Activated naive CD8-positive, alpha-beta T cell treated with anti-CD3 and anti-CD28 coated beads, Interleukin-2, amount 10 ng/mL, durations not matched to agents 7 days and 5 days (primary cell): ENCODE results near the gene TSC22D1. TPM values are rescaled to one million over a fixed set of nuclear protein-coding genes. Genes with fewer than 3 reads are reported as not detected.

Experiments used
- ATAC-seq: fragments of 150-1000 bp; cut with Tn5 transposase; one replicate; pipeline ENCODE4 v1.10.0; 2021; ENCODE audit warnings: low read depth, moderate library complexity
- POLR2A ChIA-PET: fragments of 350-600 bp; sonication (Branson Sonifier 250); formaldehyde crosslinking; loops from one replicate; lab custom pipeline; 2021; ENCODE audit warnings: antibody characterized with exemption; lab: Charles Lee
- DNase-seq: peaks from one replicate; pipeline ENCODE4 v3.0.0; 2021
- H3K27ac Mint-ChIP-seq: one replicate; pipeline ENCODE4 v1.8.0; 2022; ENCODE audit warnings: mild to moderate bottlenecking, mixed read lengths
- H3K27me3 Mint-ChIP-seq: one replicate; pipeline ENCODE4 v1.8.0; 2022; ENCODE audit warnings: mild to moderate bottlenecking, moderate library complexity, mixed read lengths
- H3K36me3 Mint-ChIP-seq: one replicate; pipeline ENCODE4 v1.8.0; 2021; ENCODE audit warnings: mild to moderate bottlenecking, mixed read lengths
- H3K4me1 Mint-ChIP-seq: one replicate; pipeline ENCODE4 v1.8.0; 2021; ENCODE audit warnings: mixed read lengths
- H3K4me3 Mint-ChIP-seq: one replicate; pipeline ENCODE4 v1.8.0; 2022; ENCODE audit warnings: mild to moderate bottlenecking, moderate library complexity, mixed read lengths
- H3K9me3 Mint-ChIP-seq: one replicate; pipeline ENCODE4 v1.8.0; 2021; ENCODE audit warnings: mixed read lengths
- total RNA-seq, 2 experiments: library from RNA; stranded (reverse); gene quantifications; one replicate each; pipeline ENCODE4 v1.2.3, GENCODE V29; 2021

TSC22D1 gene
- total RNA-seq, 2 experiments from 2014 or later, result 21.8 to 27.0 TPM

GRCh38 chr13:44435142-44435918 lies 140.8 kb downstream of the TSC22D1 start:
- Mint-ChIP-seq H3K4me1 (peaks cover 18% of the 10 kb centered on the region), H3K27me3 (peaks cover 19% of the 10 kb centered on the region), H3K4me3 (peak overlapping the region; percentile 85), H3K9me3 (no peaks in the 10 kb centered on the region), H3K36me3 (no peaks in the 10 kb centered on the region), H3K27ac (peak overlapping the region; percentile 81)
- ATAC-seq, result peak; percentile 82
- peak; percentile 80 for DNase-seq
- POLR2A ChIA-PET, result interaction anchor here (0.9 kb wide), 1 partner anchor 294 kb away, joined by 6 read pairs; no protein-coding TSS in a partner anchor

DNA sequence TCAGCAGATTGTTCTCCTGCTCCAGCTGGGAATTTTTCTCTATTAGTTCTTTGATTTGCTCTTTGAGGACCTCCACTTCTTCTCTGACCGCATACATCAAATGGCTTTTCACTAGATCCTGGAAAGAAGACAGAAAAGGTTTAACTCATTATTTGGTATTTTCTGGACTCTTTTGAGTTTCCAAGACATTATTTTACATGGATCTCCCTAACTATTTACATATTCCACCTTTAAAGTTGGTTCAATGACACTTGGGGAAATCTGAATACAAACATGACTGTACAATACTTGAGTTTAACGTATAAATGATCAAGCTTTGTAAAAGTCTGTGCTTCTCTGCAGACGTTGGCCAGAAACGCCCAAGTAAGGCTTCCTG lies 141.4 kb downstream of the TSC22D1 start:
- no peak for DNase-seq
- H3K4me3 Mint-ChIP-seq, result peak overlapping the region; percentile 85
- POLR2A ChIA-PET, result interaction anchor here (0.9 kb wide), 1 partner anchor 293 kb away, joined by 6 read pairs; no protein-coding TSS in a partner anchor
- H3K27ac Mint-ChIP-seq, result no peak overlapping the region
- H3K36me3 Mint-ChIP-seq, result no peaks in the 10 kb centered on the region
- ATAC-seq, result no peak
- peaks cover 19% of the 10 kb centered on the region for H3K27me3 Mint-ChIP-seq
- H3K9me3 Mint-ChIP-seq, result no peaks in the 10 kb centered on the region
- peaks cover 18% of the 10 kb centered on the region for H3K4me1 Mint-ChIP-seq

DNA sequence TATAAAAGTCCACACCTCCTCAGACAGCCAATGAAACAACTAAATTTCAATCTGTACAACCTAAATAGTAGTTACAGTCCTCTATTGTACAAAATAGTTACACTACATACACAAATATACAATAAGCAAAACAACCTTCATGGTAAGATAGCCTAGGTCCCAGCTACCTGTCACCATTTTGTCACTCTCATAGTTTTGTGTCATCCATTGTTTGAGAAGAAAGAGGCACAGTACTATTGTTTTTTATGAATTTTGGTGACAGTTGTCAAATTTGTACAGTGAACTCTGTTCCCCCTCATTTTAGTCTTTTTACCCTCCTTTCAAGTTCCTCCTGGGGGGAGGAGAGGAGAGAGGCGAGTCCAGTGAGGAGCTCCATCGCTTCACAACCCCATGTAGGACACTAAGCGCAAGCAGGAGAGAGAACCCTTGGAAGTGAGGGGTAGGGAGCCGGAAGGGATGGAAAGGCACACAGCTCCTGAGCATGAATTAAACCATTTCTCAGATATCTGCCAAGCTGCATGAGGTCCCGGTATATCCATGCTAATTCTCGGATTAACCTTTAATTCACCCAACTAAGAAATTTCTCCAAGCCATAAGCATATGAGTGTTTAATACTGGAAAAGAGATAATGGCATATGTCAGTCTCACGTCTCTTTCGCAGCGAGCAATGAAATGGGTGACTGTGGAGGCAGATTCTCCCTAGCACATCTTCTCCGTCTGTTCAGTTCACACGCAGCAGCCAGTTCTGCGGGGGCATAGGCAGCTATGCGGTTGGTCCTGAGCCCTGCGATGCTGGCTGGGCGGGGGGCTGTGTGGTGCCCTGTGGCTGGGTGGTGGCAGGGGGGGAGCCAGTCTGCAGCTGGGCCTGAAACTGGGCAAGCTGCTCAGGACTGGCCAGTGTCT lies 142.0 kb downstream of the TSC22D1 start:
- Mint-ChIP-seq H3K9me3 (no peaks in the 10 kb centered on the region), H3K27me3 (peaks cover 19% of the 10 kb centered on the region), H3K27ac (no peak overlapping the region), H3K4me3 (no peak overlapping the region), H3K4me1 (peaks cover 18% of the 10 kb centered on the region), H3K36me3 (no peaks in the 10 kb centered on the region)
- DNase-seq, result no peak
- POLR2A ChIA-PET, result no interaction called here
- no peak for ATAC-seq

DNA sequence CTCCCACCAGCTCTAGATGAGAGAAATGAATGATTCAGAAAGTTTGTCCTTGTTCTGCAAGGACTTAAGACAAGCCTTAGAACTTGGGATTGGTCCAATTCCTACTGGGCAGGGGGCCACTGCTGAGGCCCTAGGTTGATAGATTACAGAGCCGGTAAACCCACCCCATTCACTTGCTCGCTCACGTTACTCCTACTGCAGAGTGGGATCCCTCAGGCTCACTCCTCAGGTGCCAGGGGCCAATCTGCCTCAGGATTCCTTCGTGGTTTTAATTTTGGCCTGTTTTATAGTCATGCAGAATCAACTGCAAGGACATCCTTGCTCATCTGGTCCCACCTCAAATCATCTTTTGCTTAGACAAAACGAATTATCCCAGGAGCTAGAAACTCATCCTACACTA lies 143.5 kb downstream of the TSC22D1 start:
- H3K36me3 Mint-ChIP-seq, result no peaks in the 10 kb centered on the region
- POLR2A ChIA-PET, result interaction anchor here (0.6 kb wide), 1 partner anchor 89 kb away, joined by 4 read pairs; no protein-coding TSS in a partner anchor
- H3K9me3 Mint-ChIP-seq, result no peaks in the 10 kb centered on the region
- H3K27ac Mint-ChIP-seq, result no peak overlapping the region
- ATAC-seq (no peak), DNase-seq (no peak)
- H3K4me1 Mint-ChIP-seq, result peaks cover 16% of the 10 kb centered on the region
- no peak overlapping the region for H3K4me3 Mint-ChIP-seq
- peaks cover 19% of the 10 kb centered on the region for H3K27me3 Mint-ChIP-seq

- Mint-ChIP-seq H3K9me3 (no peaks in the 10 kb centered on the region), H3K27me3 (peaks cover 10% of the 10 kb centered on the region), H3K4me1 (peaks cover 7% of the 10 kb centered on the region), H3K27ac (no peak overlapping the region), H3K36me3 (no peaks in the 10 kb centered on the region), H3K4me3 (no peak overlapping the region)
- no peak for DNase-seq
- POLR2A ChIA-PET, result no interaction called here
- ATAC-seq, result no peak
Measured at GRCh38 chr13:44431150-44431549, 145.0 kb downstream of the TSC22D1 start.

DNA sequence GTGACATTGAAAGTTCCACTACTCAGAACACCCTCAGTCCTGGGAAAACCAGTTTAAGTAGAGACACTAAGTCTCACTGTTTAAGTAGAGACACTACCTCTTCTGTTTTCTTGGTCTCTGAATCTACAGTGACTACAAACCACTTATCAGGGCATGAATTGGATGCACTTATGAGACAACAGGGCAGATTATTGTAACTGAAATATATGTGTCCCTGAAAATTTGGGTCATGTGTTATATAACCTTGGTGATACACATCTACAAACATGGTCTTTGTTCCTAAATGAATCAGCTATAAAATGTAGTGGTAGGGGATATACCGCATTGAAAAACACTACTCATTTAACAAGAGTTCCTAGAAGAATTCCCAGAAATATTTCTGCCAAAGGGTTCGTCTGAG lies 146.8 kb downstream of the TSC22D1 start:
- Mint-ChIP-seq H3K4me1 (no peaks in the 10 kb centered on the region), H3K9me3 (no peaks in the 10 kb centered on the region), H3K4me3 (no peak overlapping the region), H3K36me3 (no peaks in the 10 kb centered on the region), H3K27ac (no peak overlapping the region), H3K27me3 (no peaks in the 10 kb centered on the region)
- ATAC-seq, result no peak
- POLR2A ChIA-PET, result no interaction called here
- DNase-seq, result no peak

- DNase-seq, result no peak
- Mint-ChIP-seq H3K27ac (no peak overlapping the region), H3K36me3 (no peaks in the 10 kb centered on the region), H3K9me3 (no peaks in the 10 kb centered on the region), H3K27me3 (peaks cover 7% of the 10 kb centered on the region), H3K4me1 (no peaks in the 10 kb centered on the region), H3K4me3 (no peak overlapping the region)
- ATAC-seq, result no peak
- POLR2A ChIA-PET, result no interaction called here
Measured at GRCh38 chr13:44426461-44426860, 149.7 kb downstream of the TSC22D1 start.

DNA sequence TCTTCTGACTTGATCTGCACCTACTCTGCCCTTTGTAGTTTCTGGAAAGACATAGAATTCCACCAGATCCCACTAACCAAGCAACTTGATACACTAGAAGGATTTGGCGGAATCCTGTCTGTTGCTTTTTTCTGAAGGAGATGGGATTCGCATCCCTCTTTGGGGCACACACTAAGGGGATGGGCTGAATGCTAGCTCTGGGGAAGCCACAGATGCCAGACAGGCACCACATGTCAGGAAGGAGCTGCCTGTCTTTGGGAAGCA lies 150.4 kb downstream of the TSC22D1 start:
- DNase-seq, result no peak
- peaks cover 7% of the 10 kb centered on the region for H3K27me3 Mint-ChIP-seq
- H3K27ac Mint-ChIP-seq, result no peak overlapping the region
- no peak for ATAC-seq
- H3K36me3 Mint-ChIP-seq, result no peaks in the 10 kb centered on the region
- no peaks in the 10 kb centered on the region for H3K9me3 Mint-ChIP-seq
- POLR2A ChIA-PET, result no interaction called here
- no peak overlapping the region for H3K4me3 Mint-ChIP-seq
- no peaks in the 10 kb centered on the region for H3K4me1 Mint-ChIP-seq

- DNase-seq (no peak), ATAC-seq (no peak)
- no peaks in the 10 kb centered on the region for H3K4me1 Mint-ChIP-seq
- POLR2A ChIA-PET, result no interaction called here
- no peak overlapping the region for H3K27ac Mint-ChIP-seq
- H3K9me3 Mint-ChIP-seq, result no peaks in the 10 kb centered on the region
- H3K27me3 Mint-ChIP-seq, result peaks cover 7% of the 10 kb centered on the region
- no peaks in the 10 kb centered on the region for H3K36me3 Mint-ChIP-seq
- H3K4me3 Mint-ChIP-seq, result no peak overlapping the region
Measured at GRCh38 chr13:44425041-44425814, 150.9 kb downstream of the TSC22D1 start.

GRCh38 chr13:44423824-44424223 lies 152.3 kb downstream of the TSC22D1 start:
- H3K9me3 Mint-ChIP-seq, result no peaks in the 10 kb centered on the region
- DNase-seq (no peak), ATAC-seq (no peak)
- no peaks in the 10 kb centered on the region for H3K4me1 Mint-ChIP-seq
- H3K27me3 Mint-ChIP-seq, result peaks cover 7% of the 10 kb centered on the region
- H3K27ac Mint-ChIP-seq, result no peak overlapping the region
- POLR2A ChIA-PET, result no interaction called here
- no peak overlapping the region for H3K4me3 Mint-ChIP-seq
- no peaks in the 10 kb centered on the region for H3K36me3 Mint-ChIP-seq

DNA sequence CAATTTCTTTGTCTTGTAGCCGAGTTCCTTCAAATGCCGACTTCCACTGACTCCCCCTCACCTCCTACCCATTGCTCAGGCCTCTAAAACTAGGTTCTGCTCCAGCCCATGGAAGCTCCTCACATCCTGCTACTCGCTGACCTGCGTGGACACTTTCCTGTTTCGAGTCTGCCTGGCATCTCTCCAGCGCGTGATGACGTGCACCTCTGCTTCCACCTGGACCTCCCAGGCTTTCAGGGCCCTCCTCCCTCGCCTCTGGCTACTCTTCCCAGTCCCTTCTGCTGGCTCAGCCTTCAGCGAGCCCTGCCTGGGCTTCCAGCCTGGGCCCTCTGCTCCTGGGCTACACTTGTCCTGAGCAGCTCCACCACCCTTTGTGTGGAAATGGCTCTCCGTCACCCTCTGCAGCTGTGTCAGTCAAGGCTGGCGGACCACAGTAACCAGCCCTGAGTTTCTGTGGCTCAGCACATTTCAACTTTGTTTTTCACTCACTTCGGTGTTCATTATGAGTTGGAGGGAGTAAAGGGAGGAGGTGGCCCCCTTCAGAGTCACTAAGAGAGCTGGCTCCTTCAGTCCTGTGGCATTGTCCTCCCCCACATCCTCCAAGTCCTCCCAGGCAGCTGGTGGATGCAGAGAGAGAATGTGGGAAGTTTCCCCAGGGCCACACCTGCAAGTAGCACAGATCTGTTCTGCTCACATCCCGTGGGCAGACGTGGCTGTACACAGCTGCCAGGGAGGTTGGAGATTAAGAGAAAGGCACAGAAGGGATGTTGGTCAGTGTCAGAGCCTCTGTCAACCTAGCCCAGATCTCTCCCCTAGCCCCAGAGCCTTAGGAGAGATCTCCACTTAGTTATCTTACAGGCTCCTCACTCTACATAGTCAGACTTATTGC lies 153.1 kb downstream of the TSC22D1 start:
- POLR2A ChIA-PET, result no interaction called here
- DNase-seq, result no peak
- H3K4me3 Mint-ChIP-seq, result no peak overlapping the region
- no peak overlapping the region for H3K27ac Mint-ChIP-seq
- peaks cover 7% of the 10 kb centered on the region for H3K27me3 Mint-ChIP-seq
- no peaks in the 10 kb centered on the region for H3K4me1 Mint-ChIP-seq
- H3K36me3 Mint-ChIP-seq, result no peaks in the 10 kb centered on the region
- no peaks in the 10 kb centered on the region for H3K9me3 Mint-ChIP-seq
- no peak for ATAC-seq

GRCh38 chr13:44421853-44422525 lies 154.1 kb downstream of the TSC22D1 start:
- Mint-ChIP-seq H3K36me3 (no peaks in the 10 kb centered on the region), H3K9me3 (no peaks in the 10 kb centered on the region), H3K4me3 (no peak overlapping the region), H3K4me1 (no peaks in the 10 kb centered on the region), H3K27ac (no peak overlapping the region), H3K27me3 (peaks cover 7% of the 10 kb centered on the region)
- no peak for DNase-seq
- no peak for ATAC-seq
- POLR2A ChIA-PET, result no interaction called here
